Measurements from ENCODE around the gene GPR35.

The GPR35 gene

DNA sequence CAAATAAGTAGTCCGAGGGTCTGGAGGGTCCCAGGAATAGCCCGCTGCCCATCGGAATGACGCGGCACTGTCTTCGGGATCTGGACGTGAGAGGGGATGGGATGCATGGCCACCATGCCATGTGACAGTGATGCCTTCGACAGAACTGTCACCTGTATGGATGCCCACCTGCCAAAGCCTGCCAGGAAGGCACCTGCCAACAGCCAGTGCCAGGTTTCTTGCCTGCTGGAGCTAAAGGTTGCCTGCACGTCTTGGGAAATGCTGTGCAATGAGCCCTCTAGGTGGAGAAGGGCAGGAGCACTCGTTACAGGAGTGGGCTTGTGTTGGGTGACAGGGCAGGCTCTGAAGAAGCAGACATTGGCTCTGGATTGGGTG lies 20.5 kb downstream of the GPR35 start:
- TF ChIP-seq, protein P1, sequence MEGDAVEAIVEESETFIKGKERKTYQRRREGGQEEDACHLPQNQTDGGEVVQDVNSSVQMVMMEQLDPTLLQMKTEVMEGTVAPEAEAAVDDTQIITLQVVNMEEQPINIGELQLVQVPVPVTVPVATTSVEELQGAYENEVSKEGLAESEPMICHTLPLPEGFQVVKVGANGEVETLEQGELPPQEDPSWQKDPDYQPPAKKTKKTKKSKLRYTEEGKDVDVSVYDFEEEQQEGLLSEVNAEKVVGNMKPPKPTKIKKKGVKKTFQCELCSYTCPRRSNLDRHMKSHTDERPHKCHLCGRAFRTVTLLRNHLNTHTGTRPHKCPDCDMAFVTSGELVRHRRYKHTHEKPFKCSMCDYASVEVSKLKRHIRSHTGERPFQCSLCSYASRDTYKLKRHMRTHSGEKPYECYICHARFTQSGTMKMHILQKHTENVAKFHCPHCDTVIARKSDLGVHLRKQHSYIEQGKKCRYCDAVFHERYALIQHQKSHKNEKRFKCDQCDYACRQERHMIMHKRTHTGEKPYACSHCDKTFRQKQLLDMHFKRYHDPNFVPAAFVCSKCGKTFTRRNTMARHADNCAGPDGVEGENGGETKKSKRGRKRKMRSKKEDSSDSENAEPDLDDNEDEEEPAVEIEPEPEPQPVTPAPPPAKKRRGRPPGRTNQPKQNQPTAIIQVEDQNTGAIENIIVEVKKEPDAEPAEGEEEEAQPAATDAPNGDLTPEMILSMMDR (IDR thresholded peaks at IDR 0.05; ENCODE audit: control extremely low read depth, extremely low read depth, low read depth, missing control alignments): no peak
- peak; percentile 16 for DNase-seq (ENCODE audit: extremely low spot score)
- POLR2A ChIA-PET: no interaction called here
- CTCF ChIA-PET: no interaction called here

DNA sequence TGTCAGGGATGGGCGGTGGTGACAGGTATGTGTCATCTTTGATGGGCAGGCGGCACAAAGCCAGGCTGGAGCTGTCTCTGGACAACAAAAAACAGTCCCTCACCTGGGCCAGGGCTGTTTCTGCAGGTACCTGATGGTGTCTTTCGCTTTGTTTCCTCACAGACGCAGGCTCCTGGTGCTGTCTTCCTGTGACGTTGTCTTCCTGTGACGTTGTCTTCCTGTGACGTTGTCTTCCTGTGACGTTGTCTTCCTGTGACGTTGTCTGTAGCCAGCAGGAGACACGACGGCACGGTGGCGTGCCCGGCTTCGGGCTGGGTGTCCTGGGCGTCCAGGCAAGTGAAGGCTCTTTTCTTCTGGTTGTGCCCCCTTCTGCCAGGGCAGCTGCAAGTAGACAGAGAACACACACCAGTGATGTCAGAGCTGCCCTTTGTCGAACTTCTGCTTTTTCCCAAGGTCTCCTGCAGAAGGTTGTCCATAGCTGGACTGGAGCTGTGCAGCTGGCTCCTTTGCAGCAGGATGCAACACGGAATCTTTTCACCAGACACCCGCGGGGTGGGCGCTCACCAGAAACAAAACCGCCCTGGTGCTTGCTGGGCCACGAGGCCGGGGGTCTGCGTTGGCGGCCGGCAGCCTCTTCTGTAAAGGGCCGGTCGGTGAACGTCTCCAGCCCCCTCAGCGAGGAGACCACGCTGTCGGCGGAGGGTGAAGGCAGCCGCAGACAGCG lies 21.1 kb downstream of the GPR35 start:
- ChIA-PET CTCF (no interaction called here), POLR2A (no interaction called here)
- TF ChIP-seq, protein P1 (IDR thresholded peaks at IDR 0.05; ENCODE audit: control extremely low read depth, extremely low read depth, low read depth, missing control alignments): no peak
- DNase-seq (ENCODE audit: extremely low spot score): no peak

DNA sequence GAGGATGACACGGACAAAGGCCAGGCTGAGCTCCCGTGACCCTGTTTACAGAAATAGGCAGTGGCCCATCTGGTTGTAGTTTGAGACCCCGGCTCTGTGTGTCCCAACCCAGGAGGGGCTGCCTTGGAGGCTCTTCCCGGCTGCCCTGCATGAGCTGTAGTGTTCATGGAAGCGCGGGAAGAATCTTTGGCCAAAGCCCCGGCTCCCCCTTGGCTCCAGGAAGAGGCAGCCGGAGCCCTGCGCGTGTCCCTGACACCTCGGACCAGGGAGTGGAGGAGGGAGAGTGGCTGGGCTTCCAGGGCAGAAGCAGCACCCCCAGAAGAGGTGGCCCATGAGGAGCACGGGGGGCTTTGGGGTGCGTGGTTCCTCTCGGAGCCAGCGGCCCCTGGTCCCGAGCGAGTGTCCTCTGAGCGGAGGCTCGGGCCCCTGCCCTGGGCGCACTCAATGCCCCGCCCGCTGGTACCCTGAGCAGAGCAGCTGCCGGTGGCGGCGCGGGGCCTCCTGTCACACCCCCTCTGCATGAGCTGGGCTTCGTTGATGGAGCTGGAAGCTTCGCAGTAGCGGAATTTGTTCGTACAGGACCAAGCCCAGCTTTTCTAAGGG lies 21.7 kb downstream of the GPR35 start:
- CTCF ChIA-PET: interaction anchor here (1.0 kb wide), 1 partner anchor 9 kb away, joined by 3 read pairs; no protein-coding TSS in a partner anchor
- TF ChIP-seq, protein P1 (IDR thresholded peaks at IDR 0.05; ENCODE audit: control extremely low read depth, extremely low read depth, low read depth, missing control alignments): no peak
- POLR2A ChIA-PET: no interaction called here
- no peak for DNase-seq (ENCODE audit: extremely low spot score)

DNA sequence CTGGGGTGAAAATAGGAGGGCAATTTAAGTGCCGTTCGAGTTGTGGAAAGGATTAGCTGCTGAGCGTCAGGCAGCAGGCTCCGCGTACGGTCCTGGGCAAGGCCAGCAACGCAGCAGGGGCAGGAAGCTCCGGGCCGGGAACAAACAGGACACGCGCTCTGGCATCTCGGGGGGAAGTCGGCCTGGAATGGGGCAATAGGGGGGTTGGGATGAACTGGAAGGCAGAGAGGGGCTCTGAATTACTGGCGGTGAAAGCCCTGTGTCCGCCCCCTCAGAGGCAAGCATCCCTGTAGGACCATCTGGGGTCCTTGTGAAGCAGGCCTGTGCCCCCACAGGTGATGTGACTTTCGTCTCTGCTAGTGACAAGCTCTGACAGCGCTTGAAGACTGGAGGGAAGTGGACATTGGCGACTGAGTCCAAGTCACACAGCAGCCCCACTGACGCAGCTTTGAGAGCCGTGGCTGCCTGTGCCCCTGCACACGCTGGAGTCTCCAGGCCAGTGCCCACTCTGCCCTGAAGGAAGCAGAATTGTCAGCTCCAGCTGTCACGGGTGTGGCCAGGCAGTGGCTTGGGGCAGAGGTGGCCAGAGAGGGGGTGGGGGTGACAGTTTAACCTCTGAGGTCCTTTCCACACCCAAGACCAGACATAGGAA lies 22.3 kb downstream of the GPR35 start:
- TF ChIP-seq, protein P1 (IDR thresholded peaks at IDR 0.05; ENCODE audit: control extremely low read depth, extremely low read depth, low read depth, missing control alignments): no peak
- DNase-seq (ENCODE audit: extremely low spot score): peak; percentile 15
- CTCF ChIA-PET: interaction anchor here (1.0 kb wide), 1 partner anchor 9 kb away, joined by 3 read pairs; no protein-coding TSS in a partner anchor
- POLR2A ChIA-PET: no interaction called here

DNA sequence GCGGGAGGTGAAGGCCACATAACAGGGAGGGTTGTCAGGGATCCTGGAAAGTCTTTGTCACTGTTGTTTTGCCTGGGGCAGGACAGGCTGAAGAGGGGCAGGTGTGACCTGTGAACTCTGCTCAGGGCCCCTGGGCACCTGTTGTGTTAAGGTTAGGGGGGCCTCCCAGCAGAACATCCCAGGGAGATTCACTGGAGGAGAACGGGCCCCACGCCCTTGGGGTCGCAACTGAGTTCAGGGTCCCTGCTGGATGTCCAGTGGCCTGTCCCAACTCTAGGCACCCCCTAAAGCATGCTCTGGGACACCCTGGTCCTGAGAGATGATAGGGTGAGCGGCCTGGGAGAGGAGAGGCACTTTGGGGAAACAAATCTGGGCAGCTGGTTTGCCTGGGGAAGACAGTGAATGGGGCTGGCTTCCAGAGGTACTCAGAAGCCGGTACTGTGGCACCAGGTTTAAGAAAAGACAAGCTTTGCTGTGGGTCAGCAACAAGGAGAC lies 22.9 kb downstream of the GPR35 start:
- ChIA-PET POLR2A (no interaction called here), CTCF (interaction anchor here (1.1 kb wide), 1 partner anchor 134 kb away, joined by 3 read pairs; no protein-coding TSS in a partner anchor)
- TF ChIP-seq, protein P1 (IDR thresholded peaks at IDR 0.05; ENCODE audit: control extremely low read depth, extremely low read depth, low read depth, missing control alignments): no peak
- DNase-seq (ENCODE audit: extremely low spot score): no peak

DNA sequence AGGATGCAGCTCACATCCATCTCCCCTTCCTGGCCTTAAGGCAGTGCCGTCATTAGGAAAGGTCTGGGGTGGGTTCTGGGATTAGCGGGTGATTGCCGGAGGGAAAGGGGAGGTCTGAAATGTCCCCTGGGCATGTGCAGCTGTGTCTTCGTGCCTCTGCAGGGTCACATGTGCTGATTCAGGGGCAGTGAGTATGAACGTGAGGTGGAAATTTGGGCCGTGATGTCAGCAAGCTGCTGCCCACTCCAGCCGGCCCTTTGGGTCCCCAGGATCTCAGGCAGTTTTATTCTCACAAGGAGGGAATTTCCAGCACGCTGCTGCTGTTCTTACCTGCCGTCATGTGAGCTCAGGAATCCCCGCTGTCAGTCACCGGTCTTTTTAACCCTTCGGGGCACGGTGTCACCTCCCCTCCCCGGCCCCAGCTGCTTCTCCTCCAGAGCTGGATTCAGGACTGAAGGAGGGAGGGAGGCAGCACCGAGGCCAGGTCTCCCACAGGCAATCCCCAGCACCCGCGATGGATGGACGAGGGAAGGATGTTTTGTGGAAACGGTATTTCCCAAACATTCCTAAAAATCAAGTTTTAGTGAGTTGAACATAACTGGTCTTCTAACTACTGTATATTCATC lies 23.5 kb downstream of the GPR35 start:
- CTCF ChIA-PET: interaction anchor here (1.1 kb wide), 1 partner anchor 135 kb away, joined by 3 read pairs; no protein-coding TSS in a partner anchor
- POLR2A ChIA-PET: no interaction called here
- peak; percentile 26 for DNase-seq (ENCODE audit: extremely low spot score)
- TF ChIP-seq, protein P1 (IDR thresholded peaks at IDR 0.05; ENCODE audit: control extremely low read depth, extremely low read depth, low read depth, missing control alignments): no peak

Data from GM10248 (cell line).